Hepatocyte (in vitro differentiated cells): Measurements from ENCODE around the gene PSMB2. TPM values are rescaled to one million over a fixed set of nuclear protein-coding genes. Genes with fewer than 3 reads are reported as not detected.

Experiments used
- DNase-seq: peaks from one replicate; pipeline ENCODE4 v3.0.0-alpha.2; 2016; ENCODE audit warnings: low spot score
- H2AFZ ChIP-seq: fragments of 200-600 bp; sonication (generic); 2 replicates; pipeline ENCODE4 v1.6.0; 2016; ENCODE audit warnings: antibody characterized with exemption, mild to moderate bottlenecking
- H3K27ac ChIP-seq: fragments of 200-600 bp; sonication (generic); 2 replicates; pipeline ENCODE4 v1.5.1; 2016; ENCODE audit warnings: mild to moderate bottlenecking
- H3K27me3 ChIP-seq: fragments of 200-600 bp; sonication (generic); 2 replicates; pipeline ENCODE4 v1.6.1; 2016
- H3K36me3 ChIP-seq: fragments of 200-600 bp; sonication (generic); replicated peaks from 2 replicates; pipeline ENCODE4 v1.5.1; 2016; ENCODE audit warnings: low read depth; ENCODE audit not compliant: insufficient read depth
- H3K4me1 ChIP-seq: fragments of 200-600 bp; sonication (generic); 2 replicates; pipeline ENCODE4 v1.5.1; 2016; ENCODE audit warnings: mild to moderate bottlenecking, moderate library complexity; ENCODE audit not compliant: insufficient read depth
- H3K4me2 ChIP-seq: fragments of 200-600 bp; sonication (generic); 2 replicates; pipeline ENCODE4 v1.6.0; 2016
- H3K4me3 ChIP-seq: fragments of 200-600 bp; sonication (generic); 2 replicates; pipeline ENCODE4 v1.5.1; 2016; ENCODE audit warnings: mild to moderate bottlenecking
- H3K79me2 ChIP-seq: fragments of 200-600 bp; sonication (generic); 2 replicates; pipeline ENCODE4 v1.6.0; 2017; ENCODE audit warnings: mild to moderate bottlenecking
- H3K9me2 ChIP-seq: fragments of 200-600 bp; sonication (generic); replicated peaks from 2 replicates; pipeline ENCODE4 v1.6.0; 2017; ENCODE audit warnings: mild to moderate bottlenecking; ENCODE audit not compliant: insufficient read depth
- H3K9me3 ChIP-seq: fragments of 200-600 bp; sonication (generic); 2 replicates; pipeline ENCODE4 v1.5.1; 2016; ENCODE audit warnings: low read depth, mild to moderate bottlenecking
- H4K20me1 ChIP-seq: fragments of 200-600 bp; sonication (generic); 2 replicates; pipeline ENCODE4 v1.6.0; 2016; ENCODE audit warnings: mild to moderate bottlenecking; ENCODE audit not compliant: insufficient read depth, poor library complexity, severe bottlenecking
- EZH2 ChIP-seq: fragments of 200-600 bp; sonication (generic); IDR thresholded peaks from 2 replicates; pipeline ENCODE4 v1.6.1; 2016; ENCODE audit warnings: antibody characterized with exemption, mild to moderate bottlenecking, borderline replicate concordance
- EZH2phosphoT487 ChIP-seq: fragments of 200-600 bp; sonication (generic); IDR thresholded peaks from one replicate; pipeline ENCODE4 v1.6.1; 2018; ENCODE audit warnings: antibody characterized with exemption, mild to moderate bottlenecking, low read depth, moderate library complexity; ENCODE audit not compliant: unreplicated experiment, severe bottlenecking
- WGBS: methylation state at CpG from one replicate; pipeline ENCODE4 v1.1.6; 2016; ENCODE audit warnings: low lambda C conversion rate; ENCODE audit errors: missing lambda C conversion rate; 5-methylcytosine and 5-hydroxymethylcytosine counted together
- polyA plus RNA-seq: library from polyadenylated mRNA; unstranded; fragments of >200 nt; fragmentation: Nextera tagmentation; extraction: Ambion mirVana; gene quantifications from 2 replicates; pipeline ENCODE4 v1.2.1, GENCODE V29; 2016
- total RNA-seq: library from RNA; depleted of rRNA; stranded (reverse); fragments of >200 nt; gene quantifications from 2 replicates; pipeline ENCODE4 v1.2.3, GENCODE V29; 2014
- TF ChIP-seq, protein P1 (sequence below): fragments of 200-600 bp; sonication (generic); IDR thresholded peaks from 2 replicates; pipeline ENCODE4 v1.5.1; 2016; ENCODE audit warnings: antibody characterized with exemption, mild to moderate bottlenecking; ENCODE audit not compliant: poor library complexity

Gene PSMB2
- total and polyA plus RNA-seq, 2 experiments from 2014 or later: 42.6 to 98.8 TPM

DNA sequence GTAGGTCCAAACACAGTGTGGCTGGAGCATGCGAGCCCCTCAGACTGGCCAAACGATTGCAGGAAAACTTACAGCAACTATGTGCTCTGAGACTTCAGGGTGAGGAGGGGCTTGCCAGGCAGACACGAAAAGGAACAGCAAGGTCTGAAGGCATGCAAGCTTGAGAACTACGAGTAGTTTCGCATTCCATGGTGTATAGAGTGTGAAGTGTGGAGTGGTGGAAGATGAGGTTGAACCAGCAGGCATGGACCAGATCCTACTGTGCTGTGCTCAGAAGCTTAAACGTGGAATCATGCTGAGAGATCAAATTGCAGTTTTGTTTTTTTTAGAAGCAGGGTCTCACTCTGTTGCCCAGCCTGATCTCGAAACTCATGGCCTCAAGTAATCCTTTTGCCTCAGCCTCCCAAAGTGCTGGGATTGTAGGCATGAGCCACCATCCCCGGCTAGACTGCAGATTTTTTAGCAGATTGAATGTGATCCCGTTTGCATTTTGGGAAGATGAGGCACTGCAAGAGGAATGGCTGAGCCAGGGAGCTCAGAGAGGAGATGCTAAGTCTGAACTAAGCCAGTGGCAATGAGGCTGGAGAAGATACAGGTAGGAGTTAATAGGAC lies 73.3 kb downstream of the PSMB2 start:
- H2AFZ ChIP-seq: no peak overlapping the region
- no peaks in the 10 kb centered on the region for H4K20me1 ChIP-seq
- no peak overlapping the region for H3K27ac ChIP-seq
- H3K9me2 ChIP-seq: no peaks in the 10 kb centered on the region
- H3K9me3 ChIP-seq: no peaks in the 10 kb centered on the region
- TF ChIP-seq, protein P1, sequence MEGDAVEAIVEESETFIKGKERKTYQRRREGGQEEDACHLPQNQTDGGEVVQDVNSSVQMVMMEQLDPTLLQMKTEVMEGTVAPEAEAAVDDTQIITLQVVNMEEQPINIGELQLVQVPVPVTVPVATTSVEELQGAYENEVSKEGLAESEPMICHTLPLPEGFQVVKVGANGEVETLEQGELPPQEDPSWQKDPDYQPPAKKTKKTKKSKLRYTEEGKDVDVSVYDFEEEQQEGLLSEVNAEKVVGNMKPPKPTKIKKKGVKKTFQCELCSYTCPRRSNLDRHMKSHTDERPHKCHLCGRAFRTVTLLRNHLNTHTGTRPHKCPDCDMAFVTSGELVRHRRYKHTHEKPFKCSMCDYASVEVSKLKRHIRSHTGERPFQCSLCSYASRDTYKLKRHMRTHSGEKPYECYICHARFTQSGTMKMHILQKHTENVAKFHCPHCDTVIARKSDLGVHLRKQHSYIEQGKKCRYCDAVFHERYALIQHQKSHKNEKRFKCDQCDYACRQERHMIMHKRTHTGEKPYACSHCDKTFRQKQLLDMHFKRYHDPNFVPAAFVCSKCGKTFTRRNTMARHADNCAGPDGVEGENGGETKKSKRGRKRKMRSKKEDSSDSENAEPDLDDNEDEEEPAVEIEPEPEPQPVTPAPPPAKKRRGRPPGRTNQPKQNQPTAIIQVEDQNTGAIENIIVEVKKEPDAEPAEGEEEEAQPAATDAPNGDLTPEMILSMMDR: no peak
- no peak for TF ChIP-seq EZH2
- no peak for TF ChIP-seq EZH2phosphoT487
- H3K27me3 ChIP-seq: peaks cover 27% of the 10 kb centered on the region
- peaks cover 4% of the 10 kb centered on the region for H3K4me1 ChIP-seq
- WGBS: 57% methylated on average over 9 of the region's 9 CpGs
- no peak overlapping the region for H3K4me3 ChIP-seq
- H3K79me2 ChIP-seq: no peaks in the 10 kb centered on the region
- no peak for DNase-seq
- H3K4me2 ChIP-seq: no peak overlapping the region
- no peaks in the 10 kb centered on the region for H3K36me3 ChIP-seq

DNA sequence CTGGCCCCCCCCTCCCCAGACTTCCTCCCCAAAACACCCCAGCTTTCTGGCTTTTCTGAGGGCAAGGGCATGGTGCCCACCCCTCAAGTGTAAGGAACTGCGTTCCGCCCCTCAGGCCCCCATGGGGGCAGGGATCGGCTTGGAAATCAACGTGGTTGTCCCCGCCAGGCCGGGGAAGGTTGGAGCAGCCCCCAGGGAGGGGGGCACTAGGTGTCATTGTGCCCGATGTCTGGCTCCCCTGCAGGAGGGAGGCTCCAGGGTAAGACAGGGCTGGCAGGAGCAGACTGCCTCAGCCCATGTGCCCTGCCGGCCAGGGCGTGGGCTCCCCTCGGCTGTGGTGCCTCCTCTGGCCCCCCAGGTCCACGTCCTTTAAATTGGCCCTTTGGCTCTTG lies 75.6 kb downstream of the PSMB2 start:
- no peaks in the 10 kb centered on the region for H3K9me3 ChIP-seq
- no peak overlapping the region for H3K4me3 ChIP-seq
- TF ChIP-seq EZH2phosphoT487: no peak
- no peak for TF ChIP-seq EZH2
- TF ChIP-seq, protein P1: no peak
- no peaks in the 10 kb centered on the region for H3K9me2 ChIP-seq
- H3K27me3 ChIP-seq: peaks cover 6% of the 10 kb centered on the region
- H2AFZ ChIP-seq: no peak overlapping the region
- H3K4me1 ChIP-seq: no peaks in the 10 kb centered on the region
- H3K79me2 ChIP-seq: no peaks in the 10 kb centered on the region
- H3K27ac ChIP-seq: no peak overlapping the region
- 95% methylated on average over 11 of the region's 11 CpGs for WGBS
- DNase-seq: no peak
- H3K4me2 ChIP-seq: no peak overlapping the region
- H4K20me1 ChIP-seq: no peaks in the 10 kb centered on the region
- H3K36me3 ChIP-seq: no peaks in the 10 kb centered on the region

DNA sequence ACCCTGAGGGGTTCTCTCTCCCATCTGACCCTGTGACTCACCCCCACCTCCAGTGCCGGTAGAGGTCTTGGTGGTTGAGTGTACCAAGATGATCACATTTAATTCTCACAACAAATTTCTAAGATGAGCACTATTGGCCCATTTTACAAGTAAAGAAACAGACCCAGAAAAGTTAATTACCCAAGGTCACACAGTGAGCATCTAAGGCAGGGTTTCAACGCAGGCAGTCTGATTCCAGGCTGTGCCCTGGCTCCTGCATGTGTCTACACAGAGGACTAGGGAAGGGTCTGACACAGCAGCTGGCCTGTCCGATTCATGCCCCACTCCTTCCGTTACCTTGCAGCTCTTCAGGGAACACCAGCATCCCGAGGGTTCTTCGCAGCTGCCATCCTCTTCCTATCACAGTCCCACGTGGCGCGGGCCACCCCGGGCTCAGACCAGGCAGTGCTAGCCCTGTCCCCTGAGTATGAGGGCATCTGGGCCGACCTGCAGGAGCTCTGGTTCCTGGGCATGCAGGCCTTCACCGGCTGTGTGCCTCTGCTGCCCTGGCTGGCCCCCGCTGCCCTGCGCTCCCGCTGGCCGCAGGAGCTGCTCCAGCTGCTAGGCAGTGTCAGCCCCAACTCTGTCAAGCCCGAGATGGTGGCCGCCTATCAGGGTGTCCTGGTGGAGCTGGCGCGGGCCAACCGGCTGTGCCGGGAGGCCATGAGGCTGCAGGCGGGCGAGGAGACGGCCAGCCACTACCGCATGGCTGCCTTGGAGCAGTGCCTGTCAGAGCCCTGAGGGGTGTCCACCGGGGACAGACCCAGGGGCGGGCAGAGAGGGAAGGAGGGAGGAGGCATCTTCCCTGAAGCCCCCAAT lies 76.2 kb downstream of the PSMB2 start:
- Histone ChIP-seq H3K27ac (no peak overlapping the region), H3K9me3 (no peaks in the 10 kb centered on the region), H3K79me2 (no peaks in the 10 kb centered on the region), H3K27me3 (peaks cover under 1% of the 10 kb centered on the region), H3K4me1 (no peaks in the 10 kb centered on the region), H4K20me1 (no peaks in the 10 kb centered on the region), H3K36me3 (no peaks in the 10 kb centered on the region), H3K4me2 (no peak overlapping the region), H3K4me3 (no peak overlapping the region), H3K9me2 (no peaks in the 10 kb centered on the region), H2AFZ (no peak overlapping the region)
- no peak for DNase-seq
- no peak for TF ChIP-seq EZH2
- no peak for TF ChIP-seq EZH2phosphoT487
- TF ChIP-seq, protein P1: no peak
- WGBS: 89% methylated on average over 18 of the region's 28 CpGs
